GM21723 (cell line): ENCODE data around the gene MRPL4.
"Not testable (repeated sequence)": the region's sequence is repeated elsewhere in the genome, so short reads cannot be mapped to it uniquely, and the experiment has no call there.

Source experiments
- ATAC-seq: cut with Tn5 transposase; IDR thresholded peaks from one replicate; pipeline ENCODE4 v1.9.1; 2021; ENCODE audit warnings: mild to moderate bottlenecking, moderate library complexity; ENCODE audit not compliant: unreplicated experiment

Gene MRPL4

DNA sequence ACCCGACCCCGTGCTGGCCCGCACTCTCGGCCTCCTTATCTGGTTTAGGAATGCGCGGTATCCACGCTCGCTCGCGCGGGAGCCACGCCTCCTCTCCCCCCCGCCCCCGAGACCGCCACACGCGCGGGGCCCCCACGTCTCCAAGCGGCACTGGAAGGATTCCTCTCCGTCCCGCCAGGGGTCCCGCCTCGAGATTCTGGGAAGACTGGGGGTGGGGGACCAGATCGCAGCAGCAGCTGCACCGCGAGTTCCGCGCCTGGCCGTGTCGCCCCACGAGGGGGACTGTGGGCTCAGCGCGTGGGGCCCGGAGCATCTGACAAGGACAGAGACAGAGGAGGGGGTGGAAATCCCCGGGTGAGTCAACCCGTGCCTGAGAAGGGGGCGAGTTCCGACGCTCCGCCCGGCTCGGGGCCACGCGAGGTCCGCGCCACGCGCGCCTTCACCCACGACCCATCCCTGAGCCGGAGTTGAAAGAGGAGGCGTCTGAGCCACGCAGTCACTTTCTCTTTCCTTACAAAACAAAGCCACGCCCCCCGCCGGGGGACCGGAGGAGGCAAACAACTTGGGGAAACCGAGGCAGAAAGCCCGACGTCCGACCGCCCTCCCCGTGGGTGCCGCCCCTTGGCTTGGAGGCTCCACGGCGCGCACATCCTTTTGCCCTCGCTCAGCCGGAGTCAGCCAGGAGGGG lies 21.7 kb upstream of the MRPL4 start:
- peak; percentile 27 for ATAC-seq

DNA sequence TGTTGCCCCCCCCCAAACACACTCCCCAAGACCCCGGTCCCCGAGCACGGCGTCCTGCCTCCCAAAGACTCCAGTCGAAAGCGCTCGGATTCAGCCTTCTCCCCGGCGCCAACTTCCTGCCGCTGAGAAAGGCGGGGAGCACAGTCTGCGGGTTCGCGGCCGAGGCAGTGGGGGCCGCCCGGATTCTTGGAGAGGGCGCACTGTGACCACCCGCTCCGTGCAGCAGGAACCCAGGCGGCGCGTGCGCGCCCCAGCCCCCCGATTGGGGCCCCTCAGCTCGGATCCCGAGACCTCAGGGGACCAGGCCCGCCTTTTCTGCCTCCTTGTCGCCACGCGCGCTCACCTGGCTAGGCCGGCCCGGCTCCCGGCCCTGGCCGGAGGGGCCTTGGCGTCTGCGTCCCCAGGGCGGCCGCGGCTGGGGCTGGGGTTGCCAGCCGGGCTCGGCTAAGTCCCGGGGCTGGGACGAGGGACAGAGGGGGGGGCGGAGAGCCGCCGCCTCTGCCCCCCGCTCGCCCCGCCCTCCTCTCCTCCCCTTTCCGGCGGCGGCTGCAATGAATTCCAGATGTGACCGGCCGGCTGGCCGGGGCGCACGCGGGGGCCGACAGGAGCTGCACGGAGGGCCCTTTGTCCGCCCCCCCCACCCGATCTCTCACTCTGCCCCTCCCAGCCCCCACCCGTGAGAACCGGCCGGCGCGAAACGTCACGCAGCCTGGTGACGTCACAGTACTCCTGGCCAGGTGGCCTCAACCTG lies 21.0 kb upstream of the MRPL4 start, which contains the start of gene S1PR2:
S1PR2 (minus strand) TSS at position 471 of the 751 bp plus-strand sequence. CDS start 6,426 bp downstream, outside the sequence.
- ATAC-seq: peak; percentile 35

DNA sequence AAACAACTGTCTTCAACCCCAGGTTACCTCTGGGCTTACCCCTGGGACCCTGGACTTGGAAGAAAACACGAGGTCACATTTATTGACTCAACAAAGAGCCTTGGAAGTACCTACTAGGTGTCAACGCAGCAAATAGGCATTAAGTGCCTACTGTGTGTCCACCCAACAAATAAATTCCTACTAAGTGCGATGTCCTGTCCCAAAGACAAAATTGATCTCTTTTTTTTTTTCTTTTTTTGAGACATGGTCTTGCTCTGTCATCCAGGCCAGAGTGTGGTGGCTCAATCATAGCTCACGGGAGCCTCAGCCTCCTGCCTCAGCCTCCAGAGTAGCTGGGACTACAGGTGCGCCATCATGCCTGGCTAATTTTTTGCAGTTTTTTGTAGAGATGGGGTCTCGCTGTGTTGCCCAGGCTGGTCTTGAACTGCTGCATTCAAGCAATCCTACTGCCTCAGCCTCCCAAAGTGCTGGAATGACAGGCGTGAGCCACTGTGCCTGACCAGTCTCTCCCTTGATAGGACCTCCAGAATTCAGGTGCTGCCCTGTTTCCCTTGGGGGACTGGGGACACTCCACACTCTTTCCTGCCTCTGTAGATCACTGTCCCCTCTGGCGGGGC lies 20.3 kb upstream of the MRPL4 start:
- ATAC-seq: no peak

DNA sequence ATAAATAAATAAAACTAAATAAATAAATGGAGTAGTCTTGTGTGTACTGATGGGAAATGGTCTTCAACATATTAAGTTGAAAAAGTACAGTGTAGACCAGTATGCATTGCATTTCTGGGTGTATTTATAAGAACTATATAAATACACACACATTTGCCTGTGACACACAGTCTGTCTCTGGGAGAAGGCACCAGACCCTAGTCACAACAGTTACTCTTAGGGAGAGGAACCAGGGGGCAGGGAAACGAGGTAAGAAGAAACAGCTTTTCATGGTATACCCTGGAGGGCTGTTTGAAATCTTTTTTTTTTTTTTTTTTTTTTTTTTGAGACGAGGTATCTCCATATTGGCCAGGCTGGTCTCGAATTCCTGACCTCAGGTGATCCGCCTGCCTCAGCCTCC lies 18.1 kb upstream of the MRPL4 start:
- ATAC-seq: no peak

DNA sequence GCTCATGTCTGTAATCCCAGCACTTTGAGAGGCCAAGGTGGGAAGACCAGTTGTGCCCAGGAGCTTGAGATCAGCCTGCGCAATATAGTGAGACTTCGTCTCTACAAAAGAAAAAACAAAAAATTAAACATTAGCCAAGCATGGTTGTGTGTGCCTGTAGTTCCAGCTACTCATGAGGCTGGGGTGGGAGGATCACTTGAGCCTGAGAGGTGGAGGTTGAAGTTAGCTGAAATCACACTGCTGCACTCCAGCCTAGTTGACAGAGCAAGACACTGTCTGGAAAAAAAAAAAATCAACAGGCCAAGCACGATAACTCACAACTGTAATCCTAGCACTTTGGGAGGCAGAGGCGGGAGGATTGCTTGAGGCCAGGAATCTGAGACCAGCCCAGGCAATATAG lies 17.0 kb upstream of the MRPL4 start:
- ATAC-seq: no peak

DNA sequence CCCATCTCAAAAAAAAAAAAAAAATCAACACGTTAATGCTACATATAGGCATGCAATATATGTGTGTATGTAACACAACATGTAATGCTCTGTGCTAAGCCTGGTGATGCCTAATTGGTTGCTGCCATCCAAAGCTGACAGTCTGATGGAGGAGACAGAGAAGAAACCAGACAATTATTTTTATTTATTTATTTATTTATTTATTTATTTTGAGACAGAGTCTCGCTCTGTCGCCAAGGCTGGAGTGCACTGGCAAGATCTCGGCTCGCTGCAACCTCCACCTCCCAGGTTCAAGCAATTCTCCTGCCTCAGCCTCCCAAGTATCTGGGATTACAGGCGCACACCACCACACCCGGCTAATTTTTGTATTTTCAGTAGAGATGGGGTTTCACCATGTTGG lies 16.6 kb upstream of the MRPL4 start:
- not testable (repeated sequence) for ATAC-seq

GRCh38 chr19:10237702-10238101 lies 14.3 kb upstream of the MRPL4 start:
- ATAC-seq: no peak

DNA sequence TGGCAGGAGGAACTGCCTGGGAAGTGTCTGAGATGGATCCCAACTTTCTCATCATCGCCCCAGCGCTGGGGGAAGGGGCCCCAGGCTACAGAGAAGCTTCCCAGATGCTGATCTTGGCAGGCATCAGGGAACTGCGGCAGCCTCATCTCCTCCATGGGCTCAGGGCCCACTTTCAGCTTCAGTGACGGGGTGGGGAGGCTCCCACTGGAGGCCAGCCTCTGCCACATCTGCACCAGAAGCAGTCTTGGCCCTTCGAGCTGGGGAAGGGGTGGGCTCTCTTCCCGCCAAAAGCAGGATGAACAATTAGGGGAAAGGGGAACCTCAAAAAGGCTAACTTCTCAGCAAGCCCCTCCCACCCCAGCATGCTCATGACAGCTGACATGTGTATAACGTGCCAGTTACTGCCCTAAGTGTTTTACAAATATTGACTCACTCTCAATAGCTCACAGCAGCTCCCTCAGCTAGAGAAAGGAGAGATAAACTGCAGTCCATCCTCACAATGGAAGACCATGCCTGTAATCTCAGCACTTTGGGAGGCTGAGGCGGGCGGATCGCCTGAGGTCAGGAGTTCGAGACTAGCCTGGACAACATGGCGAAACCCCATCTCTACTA lies 13.7 kb upstream of the MRPL4 start:
- ATAC-seq: no peak

GRCh38 chr19:10241826-10242449 lies 10.1 kb upstream of the MRPL4 start:
- ATAC-seq: not testable (repeated sequence)

DNA sequence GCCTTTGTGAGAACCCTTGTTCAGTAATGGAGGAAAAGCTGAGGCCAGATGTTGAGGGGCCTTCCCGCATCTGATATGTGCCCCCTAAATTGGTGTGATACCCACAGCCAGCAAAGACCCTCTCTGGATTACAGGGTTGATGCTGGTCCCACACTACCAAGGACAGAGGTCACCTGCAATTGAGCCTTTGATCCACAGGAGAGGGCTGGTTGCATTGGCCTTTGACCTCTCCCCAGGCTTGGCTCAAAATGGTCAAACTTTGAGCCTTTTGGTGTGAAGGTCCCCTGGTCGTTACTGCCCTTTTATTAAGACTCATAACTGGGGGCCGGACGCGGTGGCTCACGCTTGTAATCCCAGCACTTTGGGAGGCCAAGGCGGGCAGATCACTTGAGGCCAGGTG lies 8.4 kb upstream of the MRPL4 start:
- ATAC-seq: no peak

- no peak for ATAC-seq
These were observed 6.7 kb upstream of the MRPL4 start for GRCh38 chr19:10245189-10245939.

- ATAC-seq: no peak
These were observed 5.5 kb upstream of the MRPL4 start for GRCh38 chr19:10246511-10246910.

- ATAC-seq: no peak
These were observed 693 bp downstream of the MRPL4 start for GRCh38 chr19:10252707-10253106.

DNA sequence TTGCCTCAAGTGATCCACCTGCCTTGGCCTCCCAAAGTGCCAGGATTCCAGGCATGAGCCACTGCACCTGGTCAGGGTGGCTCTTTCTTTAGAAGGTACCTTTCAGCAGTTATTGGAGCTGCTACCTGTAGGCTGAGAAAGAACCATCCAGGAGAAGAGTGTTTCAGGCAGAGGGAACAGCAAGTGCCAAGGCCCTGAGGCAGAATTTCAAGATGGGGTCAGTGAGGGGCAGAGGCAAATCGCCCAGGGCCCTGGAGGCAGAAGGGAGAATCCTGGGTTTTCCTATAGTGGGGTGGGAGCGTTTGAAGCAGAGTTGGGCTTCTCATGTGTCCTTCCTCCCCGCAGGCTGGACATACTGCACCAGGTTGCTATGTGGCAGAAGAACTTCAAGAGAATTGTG lies 2.2 kb downstream of the MRPL4 start:
- ATAC-seq: no peak

GRCh38 chr19:10255358-10255757 lies 3.3 kb downstream of the MRPL4 start:
- ATAC-seq: no peak

DNA sequence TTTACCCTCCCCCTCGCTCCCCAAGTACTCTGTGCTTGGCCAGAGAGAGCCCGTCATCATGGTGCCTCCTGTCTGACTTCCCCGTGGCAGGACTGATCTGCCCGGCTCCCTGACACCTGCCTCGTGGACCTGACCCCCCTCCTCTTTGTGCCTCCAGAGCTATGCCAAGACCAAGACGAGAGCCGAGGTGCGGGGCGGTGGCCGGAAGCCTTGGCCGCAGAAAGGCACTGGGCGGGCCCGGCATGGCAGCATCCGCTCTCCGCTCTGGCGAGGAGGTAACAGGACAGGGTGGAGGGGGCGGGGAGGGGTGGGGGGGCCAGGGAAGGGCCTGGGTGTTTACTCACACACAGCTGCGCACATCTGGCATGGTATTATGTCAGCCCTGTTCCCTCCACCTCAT lies 4.5 kb downstream of the MRPL4 start:
- ATAC-seq: no peak

DNA sequence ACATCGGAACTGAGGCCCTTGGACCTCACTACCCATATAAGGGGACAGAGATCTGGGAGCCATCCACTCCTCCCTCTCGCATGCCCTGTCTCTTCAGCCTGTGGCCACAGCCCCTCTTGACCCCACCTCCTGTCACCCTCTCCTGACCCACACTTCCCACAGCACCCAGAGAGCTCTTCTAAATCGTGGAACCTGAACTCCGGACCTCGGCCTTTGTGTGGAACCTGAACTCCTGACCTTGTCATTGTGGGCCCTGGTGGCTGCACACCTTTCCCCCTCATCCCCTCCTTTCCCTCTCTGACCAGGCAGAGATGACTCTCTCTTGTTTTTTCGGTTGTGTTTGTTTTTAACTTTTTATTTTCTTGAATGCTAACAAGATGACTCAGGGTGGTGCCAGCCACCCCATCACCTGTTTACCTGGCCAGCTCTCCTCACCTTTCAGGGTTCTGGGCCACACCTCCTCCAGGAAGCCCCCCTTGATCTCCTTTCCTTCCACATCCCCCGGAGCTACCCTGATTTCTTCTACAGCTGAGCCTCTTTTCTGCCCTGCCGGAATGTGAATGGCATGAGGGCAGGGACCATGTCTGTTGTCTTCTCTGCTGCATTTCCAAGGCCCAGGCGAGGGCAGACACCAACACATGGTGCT lies 5.1 kb downstream of the MRPL4 start:
- ATAC-seq: no peak

- ATAC-seq: no peak
These were observed 6.2 kb downstream of the MRPL4 start for GRCh38 chr19:10258080-10258710.

GRCh38 chr19:10259162-10259905 lies 7.3 kb downstream of the MRPL4 start:
- ATAC-seq: no peak
